ENCODE data around the gene RPS25.

GRCh38 chr11:119025541-119025940 lies 7.4 kb upstream of the RPS25 start:
- TF ChIP-seq CTCF (IDR thresholded peaks at IDR 0.05; ENCODE audit: low read depth, low read length, missing input control) (no peak), GABPA (IDR thresholded peaks at IDR 0.05 in 1 of 2, conservative IDR thresholded peaks at IDR 0.05 in 1 of 2) (no peak)
